HepG2 (cell line): ENCODE measurements around the gene ZNF3. TPM values are rescaled to one million over a fixed set of nuclear protein-coding genes. Genes with fewer than 3 reads are reported as not detected.

ENCODE experiments used
- ARNT ChIP-seq: fragments of 450-650 bp; IDR thresholded peaks from 2 replicates; pipeline ENCODE4 v1.6.1; 2017
- ATM ChIP-seq: fragments of 450-650 bp; IDR thresholded peaks from 2 replicates; pipeline ENCODE4 v1.7.1; 2017; ENCODE audit warnings: mild to moderate bottlenecking, borderline replicate concordance
- DR1 ChIP-seq: sonication (generic); formaldehyde crosslinking; IDR thresholded peaks from 2 replicates; pipeline ENCODE4 v1.8.0; 2021; ENCODE audit warnings: mild to moderate bottlenecking, missing genetic modification reagents, inconsistent platforms
- FOXA3 ChIP-seq: IDR thresholded peaks from 2 replicates; pipeline ENCODE4 v1.6.1; 2016; ENCODE audit warnings: missing genetic modification reagents, missing compliant biosample characterization
- HNRNPH1 ChIP-seq: fragments of 200-400 bp; formaldehyde crosslinking; optimal IDR thresholded peaks from 2 replicates; pipeline ENCODE3; 2017; ENCODE audit warnings: mild to moderate bottlenecking, low read depth, low read length
- NONO ChIP-seq, 2 experiments: fragments of 450-650 bp in 1 of 2; sonication (generic) in 1 of 2; formaldehyde crosslinking in 1 of 2; IDR thresholded peaks in 1 of 2; conservative IDR thresholded peaks in 1 of 2; 2 replicates each; pipeline versions ENCODE4 v1.6.1 to v1.8.0; 2017 to 2022; ENCODE audit warnings: mild to moderate bottlenecking in 1 of 2, missing genetic modification reagents in 1 of 2, moderate library complexity in 1 of 2
- NR2F1 ChIP-seq, 2 experiments: fragments of 450-650 bp in 1 of 2; formaldehyde crosslinking in 1 of 2; IDR thresholded peaks; 2 replicates each; pipeline versions ENCODE4 v1.5.0 to v1.6.1; 2016 to 2020; ENCODE audit warnings: mild to moderate bottlenecking in 1 of 2, missing compliant biosample characterization in 1 of 2, missing genetic modification reagents in 1 of 2, moderate library complexity in 1 of 2
- NRL ChIP-seq: sonication (generic); formaldehyde crosslinking; IDR thresholded peaks from 2 replicates; pipeline ENCODE4 v1.5.0; 2020; ENCODE audit warnings: missing genetic modification reagents, mild to moderate bottlenecking, moderate library complexity, borderline replicate concordance
- PAF1 ChIP-seq: IDR thresholded peaks from 2 replicates; pipeline ENCODE4 v1.6.1; 2016; ENCODE audit warnings: missing genetic modification reagents, missing compliant biosample characterization
- PCBP1 ChIP-seq: fragments of 200-400 bp; formaldehyde crosslinking; IDR thresholded peaks from 2 replicates; pipeline ENCODE4 v1.6.1; 2017; ENCODE audit warnings: mild to moderate bottlenecking, low read depth, low read length, borderline replicate concordance
- RELA ChIP-seq: sonication (generic); formaldehyde crosslinking; IDR thresholded peaks from 2 replicates; pipeline ENCODE4 v1.4.0; 2020; ENCODE audit warnings: missing genetic modification reagents
- REPIN1 ChIP-seq: sonication (generic); formaldehyde crosslinking; IDR thresholded peaks from 2 replicates; pipeline ENCODE4 v1.8.0; 2022; ENCODE audit warnings: missing genetic modification reagents, low read depth, mild to moderate bottlenecking, borderline replicate concordance
- RORA ChIP-seq: sonication (generic); formaldehyde crosslinking; IDR thresholded peaks from 2 replicates; pipeline ENCODE4 v1.5.0; 2020; ENCODE audit warnings: mild to moderate bottlenecking, missing genetic modification reagents, moderate library complexity
- THAP11 ChIP-seq: IDR thresholded peaks from 2 replicates; pipeline ENCODE4 v1.6.1; 2016; ENCODE audit warnings: missing biosample characterization, missing genetic modification reagents
- ZFP62 ChIP-seq: sonication (generic); formaldehyde crosslinking; IDR thresholded peaks from 2 replicates; pipeline ENCODE4 v1.4.0; 2020; ENCODE audit warnings: missing genetic modification reagents
- ZKSCAN1 ChIP-seq: fragments of 150-350 bp; IDR thresholded peaks from 2 replicates; pipeline ENCODE4 v1.6.1; 2014; ENCODE audit warnings: low read length
- ZNF10 ChIP-seq: sonication (generic); formaldehyde crosslinking; IDR thresholded peaks from 2 replicates; pipeline ENCODE4 v1.4.0; 2020; ENCODE audit warnings: mild to moderate bottlenecking, low read depth, missing genetic modification reagents, borderline replicate concordance
- ZNF138 ChIP-seq: sonication (generic); formaldehyde crosslinking; IDR thresholded peaks from 2 replicates; pipeline ENCODE4 v1.5.0; 2020; ENCODE audit warnings: mild to moderate bottlenecking, low read depth, missing genetic modification reagents
- ZNF230 ChIP-seq: sonication (generic); formaldehyde crosslinking; IDR thresholded peaks from 2 replicates; pipeline ENCODE4 v1.4.0; 2020; ENCODE audit warnings: mild to moderate bottlenecking, missing genetic modification reagents
- ZNF24 ChIP-seq: fragments of 450-650 bp; IDR thresholded peaks from 2 replicates; pipeline ENCODE4 v1.6.1; 2017; ENCODE audit warnings: antibody characterized with exemption, mild to moderate bottlenecking
- ZNF354B ChIP-seq: sonication (generic); formaldehyde crosslinking; IDR thresholded peaks from 2 replicates; pipeline ENCODE4 v1.8.0; 2022; ENCODE audit warnings: mild to moderate bottlenecking, missing genetic modification reagents
- ZNF441 ChIP-seq: sonication (generic); formaldehyde crosslinking; IDR thresholded peaks from 2 replicates; pipeline ENCODE4 v1.7.0; 2021; ENCODE audit warnings: missing genetic modification reagents, borderline replicate concordance
- ZNF776 ChIP-seq: sonication (generic); formaldehyde crosslinking; IDR thresholded peaks from 2 replicates; pipeline ENCODE4 v1.4.0; 2020; ENCODE audit warnings: mild to moderate bottlenecking, missing genetic modification reagents
- polyA plus RNA-seq, 8 experiments: library from polyadenylated mRNA; depleted of rRNA in 3 of 8; stranded (reverse) in 7 of 8; unstranded in 1 of 8; fragments of >200 nt; fragmentation: Illumina TruSeq in 4 of 8; extraction: Trizol in 4 of 8; gene quantifications; 2 replicates each; pipeline versions ENCODE4 v1.2.1 to v1.2.3, GENCODE V29; 2011 to 2016; ENCODE audit warnings: low read depth in 4 of 8, missing spikeins in 1 of 8, mixed read lengths in 1 of 8; ENCODE audit not compliant: insufficient read depth in 1 of 8
- total RNA-seq, 5 experiments: library from RNA; depleted of rRNA; stranded (reverse); fragments of >200 nt; fragmentation: Illumina TruSeq; extraction: Trizol; gene quantifications; 2 replicates each; pipeline ENCODE4 v1.2.3, GENCODE V29; 2016; ENCODE audit warnings: low read depth in 1 of 5
- TF ChIP-seq, protein P1 (sequence below): IDR thresholded peaks from 2 replicates; pipeline ENCODE4 v1.6.1; 2012; ENCODE audit warnings: low read depth, low read length, improper control_type of control experiment
- TF ChIP-seq, protein P2 (sequence below): sonication (generic); formaldehyde crosslinking; IDR thresholded peaks from 2 replicates; pipeline ENCODE4 v1.8.1; 2023; ENCODE audit warnings: mild to moderate bottlenecking, inconsistent platforms, moderate library complexity, missing genetic modification reagents, borderline replicate concordance
- TF ChIP-seq, protein P3 (sequence below): fragments of 450-650 bp; IDR thresholded peaks from 2 replicates; pipeline ENCODE4 v1.6.1; 2017

Gene ZNF3
- total and polyA plus RNA-seq, 2 of the 13 experiments (the other 11 are each of a cell fraction or from before 2014, with no cell fraction given), result 33.7 to 56.9 TPM

DNA sequence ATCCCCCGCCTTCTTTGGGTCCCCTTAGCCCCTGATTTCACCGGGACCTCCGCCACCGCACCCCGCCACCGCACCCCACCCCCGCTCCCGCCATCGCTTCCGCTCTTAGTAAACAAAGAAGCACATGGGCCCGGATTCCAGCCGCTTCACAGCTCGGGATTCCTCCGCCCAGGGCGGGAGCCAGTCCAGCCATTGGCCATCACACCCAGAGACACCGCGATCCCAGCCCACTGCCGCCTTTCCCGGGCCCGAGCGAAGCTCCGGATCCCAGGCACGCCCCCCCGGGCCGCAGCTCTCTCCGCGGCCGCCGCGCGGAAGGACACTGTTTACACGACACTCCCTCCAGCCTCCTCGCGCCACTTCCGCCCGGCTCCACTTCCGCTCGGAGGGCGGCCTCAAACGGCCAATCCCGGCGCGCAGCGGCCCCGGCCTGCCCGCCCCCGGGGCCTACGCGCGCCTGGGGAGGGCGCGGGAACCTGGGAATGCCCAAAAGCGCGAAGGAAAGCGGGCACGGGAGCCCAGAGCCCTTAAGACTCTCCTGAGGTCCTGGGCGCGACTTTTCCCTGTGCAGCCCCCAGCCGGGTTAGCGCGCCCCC lies 19.0 kb upstream of the ZNF3 start (continued):
- TF ChIP-seq NONO (IDR thresholded peaks at IDR 0.05), result no peak
- TF ChIP-seq NONO (CRISPR knock-in tag; conservative IDR thresholded peaks at IDR 0.05), result peak; percentile 16; the same call in 1 of the 2 replicates
- TF ChIP-seq ZNF354B, result no peak
- TF ChIP-seq RELA (CRISPR knock-in tag), result no peak
- peak; percentile 79 for TF ChIP-seq HNRNPH1
- TF ChIP-seq ARNT, result no peak
- TF ChIP-seq ZNF441 (CRISPR knock-in tag), result peak; percentile 79; the same call in 1 of the 2 replicates
- no peak for TF ChIP-seq NR2F1 (CRISPR knock-in tag; IDR thresholded peaks at IDR 0.05)
- TF ChIP-seq ZNF776 (CRISPR knock-in tag), result no peak; the same call in 1 of the 2 replicates
- TF ChIP-seq, protein P1, sequence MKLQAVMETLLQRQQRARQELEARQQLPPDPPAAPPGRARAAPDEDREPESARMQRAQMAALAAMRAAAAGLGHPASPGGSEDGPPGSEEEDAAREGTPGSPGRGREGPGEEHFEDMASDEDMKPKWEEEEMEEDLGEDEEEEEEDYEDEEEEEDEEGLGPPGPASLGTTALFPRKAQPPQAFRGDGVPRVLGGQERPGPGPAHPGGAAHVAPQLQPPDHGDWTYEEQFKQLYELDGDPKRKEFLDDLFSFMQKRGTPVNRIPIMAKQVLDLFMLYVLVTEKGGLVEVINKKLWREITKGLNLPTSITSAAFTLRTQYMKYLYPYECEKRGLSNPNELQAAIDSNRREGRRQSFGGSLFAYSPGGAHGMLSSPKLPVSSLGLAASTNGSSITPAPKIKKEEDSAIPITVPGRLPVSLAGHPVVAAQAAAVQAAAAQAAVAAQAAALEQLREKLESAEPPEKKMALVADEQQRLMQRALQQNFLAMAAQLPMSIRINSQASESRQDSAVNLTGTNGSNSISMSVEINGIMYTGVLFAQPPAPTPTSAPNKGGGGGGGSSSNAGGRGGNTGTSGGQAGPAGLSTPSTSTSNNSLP, result 0 out of 2 replicates have a peak, but pooled peaks have one; percentile 17
- TF ChIP-seq ATM, result no peak
- no peak for TF ChIP-seq ZNF230 (CRISPR knock-in tag)
- TF ChIP-seq PCBP1, result peak; percentile 98
- TF ChIP-seq ZNF24, result peak; percentile 77
- no peak; the same call in 1 of the 2 replicates for TF ChIP-seq ZNF138 (CRISPR knock-in tag)
- no peak for TF ChIP-seq NRL (CRISPR knock-in tag)
- peak; percentile 66; the same call in 1 of the 2 replicates for TF ChIP-seq REPIN1 (CRISPR knock-in tag)
- peak; percentile 92 for TF ChIP-seq FOXA3 (CRISPR knock-in tag)
- TF ChIP-seq RORA (CRISPR knock-in tag), result no peak
- TF ChIP-seq, protein P2, sequence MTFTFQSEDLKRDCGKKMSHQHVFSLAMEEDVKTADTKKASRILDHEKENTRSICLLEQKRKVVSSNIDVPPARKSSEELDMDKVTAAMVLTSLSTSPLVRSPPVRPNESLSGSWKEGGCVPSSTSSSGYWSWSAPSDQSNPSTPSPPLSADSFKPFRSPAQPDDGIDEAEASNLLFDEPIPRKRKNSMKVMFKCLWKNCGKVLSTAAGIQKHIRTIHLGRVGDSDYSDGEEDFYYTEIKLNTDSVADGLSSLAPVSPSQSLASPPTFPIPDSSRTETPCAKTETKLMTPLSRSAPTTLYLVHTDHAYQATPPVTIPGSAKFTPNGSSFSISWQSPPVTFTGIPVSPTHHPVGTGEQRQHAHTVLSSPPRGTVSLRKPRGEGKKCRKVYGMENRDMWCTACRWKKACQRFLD (CRISPR knock-in tag), result peak; percentile 27; the same call in 1 of the 2 replicates
- peak; percentile 44; the same call in 1 of the 2 replicates for TF ChIP-seq DR1 (CRISPR knock-in tag)
- TF ChIP-seq PAF1, result no peak
- TF ChIP-seq ZFP62, result no peak
- no peak for TF ChIP-seq ZNF10 (CRISPR knock-in tag)
- TF ChIP-seq, protein P3, sequence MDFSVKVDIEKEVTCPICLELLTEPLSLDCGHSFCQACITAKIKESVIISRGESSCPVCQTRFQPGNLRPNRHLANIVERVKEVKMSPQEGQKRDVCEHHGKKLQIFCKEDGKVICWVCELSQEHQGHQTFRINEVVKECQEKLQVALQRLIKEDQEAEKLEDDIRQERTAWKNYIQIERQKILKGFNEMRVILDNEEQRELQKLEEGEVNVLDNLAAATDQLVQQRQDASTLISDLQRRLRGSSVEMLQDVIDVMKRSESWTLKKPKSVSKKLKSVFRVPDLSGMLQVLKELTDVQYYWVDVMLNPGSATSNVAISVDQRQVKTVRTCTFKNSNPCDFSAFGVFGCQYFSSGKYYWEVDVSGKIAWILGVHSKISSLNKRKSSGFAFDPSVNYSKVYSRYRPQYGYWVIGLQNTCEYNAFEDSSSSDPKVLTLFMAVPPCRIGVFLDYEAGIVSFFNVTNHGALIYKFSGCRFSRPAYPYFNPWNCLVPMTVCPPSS, result no peak
- peak; percentile 94 for TF ChIP-seq THAP11
- no peak for TF ChIP-seq ZKSCAN1
